GM18868 (cell line): ENCODE measurements around the gene PRPSAP1.

Source experiments
- ATAC-seq: cut with Tn5 transposase; IDR thresholded peaks from one replicate; pipeline ENCODE4 v1.9.1; 2021; ENCODE audit warnings: mild to moderate bottlenecking, moderate library complexity; ENCODE audit not compliant: unreplicated experiment

Gene PRPSAP1, protein sequence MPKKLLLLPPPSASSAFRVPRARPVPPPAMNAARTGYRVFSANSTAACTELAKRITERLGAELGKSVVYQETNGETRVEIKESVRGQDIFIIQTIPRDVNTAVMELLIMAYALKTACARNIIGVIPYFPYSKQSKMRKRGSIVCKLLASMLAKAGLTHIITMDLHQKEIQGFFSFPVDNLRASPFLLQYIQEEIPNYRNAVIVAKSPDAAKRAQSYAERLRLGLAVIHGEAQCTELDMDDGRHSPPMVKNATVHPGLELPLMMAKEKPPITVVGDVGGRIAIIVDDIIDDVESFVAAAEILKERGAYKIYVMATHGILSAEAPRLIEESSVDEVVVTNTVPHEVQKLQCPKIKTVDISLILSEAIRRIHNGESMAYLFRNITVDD

DNA sequence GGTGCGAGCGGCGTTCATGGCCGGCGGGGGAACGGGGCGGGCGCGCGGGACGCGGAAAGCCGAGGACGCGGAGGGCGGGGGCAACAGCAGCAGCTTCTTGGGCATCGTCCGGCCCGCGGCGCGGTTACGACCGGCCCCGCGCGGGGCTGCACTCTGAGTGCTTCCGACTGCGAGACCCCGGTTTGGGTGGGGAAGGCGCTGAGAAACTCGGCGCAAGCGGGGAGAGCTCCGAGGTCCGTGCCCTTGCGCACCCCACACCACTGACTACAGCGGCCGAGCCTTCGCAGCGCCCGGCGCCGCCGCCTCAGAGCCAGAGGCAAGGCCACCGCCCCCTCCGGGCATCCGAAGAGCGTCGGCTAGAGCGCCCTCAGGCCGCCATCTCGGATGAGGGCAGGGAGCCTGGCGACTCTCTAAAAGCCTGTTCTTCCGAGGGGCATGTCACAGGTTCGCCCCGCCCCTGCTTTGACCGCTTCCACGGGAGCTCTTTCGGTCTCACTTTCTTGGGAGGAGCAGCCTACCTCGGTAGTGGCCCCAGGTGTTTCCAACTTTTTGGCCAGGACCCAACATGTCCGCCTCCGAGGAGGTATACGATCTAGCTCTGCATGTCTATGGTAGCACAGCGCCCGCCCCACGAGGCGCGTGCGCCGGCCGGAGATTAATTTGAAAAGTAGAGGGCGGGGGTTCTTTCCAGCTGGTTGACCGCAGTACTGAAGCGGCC lies at the start of gene PRPSAP1:
Gene PRPSAP1, minus strand, starts transcription at position 318 of the 718 bp plus-strand sequence. Its CDS starts 213 bp downstream, at position 105.
- ATAC-seq: peak; percentile 81

DNA sequence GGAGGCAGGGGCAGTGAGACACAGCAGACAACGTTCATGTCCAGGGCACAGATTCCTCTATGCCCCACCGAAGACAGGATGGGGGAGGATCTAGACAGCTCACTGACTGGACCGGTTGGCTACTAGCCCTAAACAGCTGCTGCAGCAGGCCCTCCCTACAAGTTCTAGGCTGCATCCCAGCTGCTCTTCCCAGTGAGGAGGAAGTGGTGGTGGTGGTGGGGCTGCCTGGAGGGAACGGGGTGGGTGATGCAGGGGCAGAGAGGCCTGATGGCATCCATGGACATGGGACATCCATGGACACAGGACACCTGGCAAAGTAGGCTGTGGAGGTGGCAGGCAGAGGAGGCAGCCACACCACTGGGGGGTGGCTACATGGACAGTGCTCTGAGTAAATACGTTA lies 49.0 kb upstream of the PRPSAP1 start:
- ATAC-seq: no peak

DNA sequence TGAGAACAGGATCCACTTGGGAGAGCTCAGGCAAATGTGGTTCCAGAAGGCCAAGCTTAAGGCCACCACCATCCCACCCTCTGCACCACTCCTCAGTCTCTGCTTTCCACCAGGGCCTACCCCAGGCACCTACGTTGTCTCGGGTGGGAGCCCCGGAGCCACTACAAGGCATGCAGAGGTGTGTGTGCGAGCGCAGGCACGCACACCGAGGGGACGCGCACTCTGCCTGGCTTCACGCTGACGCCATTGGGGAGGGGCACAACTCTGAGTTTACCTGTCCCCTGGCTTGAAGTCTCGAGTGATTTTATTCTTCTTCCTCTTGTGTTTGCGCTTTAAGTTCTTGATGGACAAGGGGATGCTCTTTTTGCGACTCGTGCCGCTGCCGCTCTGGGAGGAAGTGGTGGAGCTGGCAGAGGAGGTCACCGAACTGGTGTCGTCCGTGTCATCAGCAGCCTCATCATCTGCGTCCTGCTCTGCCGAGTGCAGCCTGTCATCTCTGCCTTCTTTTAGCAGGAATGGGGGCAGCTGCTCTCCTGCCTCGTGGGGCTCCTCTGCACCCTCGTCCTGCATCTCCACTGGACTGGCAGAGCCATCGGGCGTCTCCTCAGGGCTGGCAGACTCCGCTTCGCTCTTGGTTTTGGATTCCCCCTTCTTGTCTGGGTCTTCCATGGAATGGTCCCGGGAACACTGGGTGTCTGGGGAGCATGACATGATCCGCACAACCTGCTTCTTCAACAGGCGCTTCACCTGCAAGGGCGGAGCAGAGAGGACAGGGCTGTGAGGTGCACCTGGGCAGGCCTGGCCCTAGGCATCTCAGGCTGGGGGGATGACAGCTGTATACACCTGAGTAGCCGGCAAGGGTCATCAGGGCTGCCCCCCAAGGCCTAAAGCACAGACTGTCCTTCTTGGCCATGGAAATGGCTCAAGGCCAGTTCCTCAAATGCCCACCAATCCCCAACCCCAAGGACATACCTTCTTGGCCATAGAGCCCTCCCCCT lies 45.8 kb upstream of the PRPSAP1 start:
- no peak for ATAC-seq

DNA sequence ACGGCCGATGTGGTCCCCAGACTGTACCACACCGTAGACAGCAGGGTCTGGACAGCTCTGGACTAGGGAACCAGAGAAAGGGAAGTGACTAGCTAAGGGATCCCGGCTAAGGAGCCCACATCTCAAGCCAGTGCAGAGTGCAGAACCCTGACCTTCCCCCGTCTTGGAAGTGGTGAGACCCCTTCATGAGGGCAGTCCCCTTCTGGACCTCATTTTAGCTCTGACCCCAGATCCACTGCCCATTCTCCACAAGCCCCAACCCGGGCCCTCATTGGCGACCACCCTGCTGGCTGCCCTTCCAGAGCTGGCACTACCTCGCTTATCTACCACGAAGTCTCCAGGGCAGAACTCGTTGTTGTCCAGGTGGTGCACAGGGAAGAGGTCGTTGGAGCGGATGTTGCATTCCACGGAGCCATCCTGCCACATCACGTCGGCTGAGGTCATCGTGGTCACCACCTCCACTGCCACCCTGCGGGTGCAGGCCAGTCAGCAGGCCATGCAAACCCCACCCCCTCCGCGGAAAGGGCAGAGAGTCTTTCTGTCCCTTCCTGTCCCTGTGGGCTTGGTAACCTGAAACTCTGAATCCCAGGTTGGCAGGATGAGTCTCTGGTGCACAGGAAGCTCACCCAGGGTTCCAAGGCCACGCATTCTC lies 44.9 kb upstream of the PRPSAP1 start:
- no peak for ATAC-seq

DNA sequence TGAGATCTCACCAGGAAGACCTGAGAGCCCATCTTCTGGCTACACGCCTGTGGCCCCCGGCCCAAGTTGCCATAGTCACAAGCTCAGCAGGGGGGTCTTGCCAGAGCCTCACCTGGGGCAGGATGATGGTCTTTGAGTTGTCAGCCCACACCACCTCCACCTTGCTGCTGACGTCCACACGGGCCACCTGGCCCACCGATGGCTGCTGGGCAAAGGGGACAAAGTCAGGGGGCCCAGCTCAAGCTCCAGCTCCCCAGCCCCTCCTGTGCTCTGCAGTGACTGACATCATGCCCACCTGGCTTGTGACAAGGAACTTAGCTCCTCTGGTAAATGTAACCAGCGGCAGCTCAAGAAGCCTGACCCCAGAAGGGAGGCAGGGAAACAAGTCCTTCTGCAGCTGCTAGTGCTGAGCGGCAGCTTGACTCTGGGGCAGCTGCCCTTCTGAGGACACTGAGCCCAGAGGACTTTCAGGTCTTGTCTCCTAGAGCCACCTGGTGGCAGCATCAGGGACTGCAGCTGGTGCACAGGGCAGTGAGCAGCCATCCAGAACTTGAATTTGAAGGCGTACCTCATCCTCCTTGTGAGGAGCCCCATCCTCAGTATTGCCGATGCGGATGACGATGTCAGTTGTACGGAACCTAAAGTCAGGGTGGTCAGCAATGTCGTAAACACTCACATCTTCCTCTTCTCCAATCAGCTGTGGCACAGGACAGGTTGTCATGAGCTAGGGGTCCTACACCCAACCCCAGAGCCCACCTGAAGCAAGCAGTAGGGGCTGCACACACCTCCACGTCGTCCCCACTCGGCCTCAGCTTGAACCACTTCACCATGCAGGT lies 44.2 kb upstream of the PRPSAP1 start:
- ATAC-seq: no peak

DNA sequence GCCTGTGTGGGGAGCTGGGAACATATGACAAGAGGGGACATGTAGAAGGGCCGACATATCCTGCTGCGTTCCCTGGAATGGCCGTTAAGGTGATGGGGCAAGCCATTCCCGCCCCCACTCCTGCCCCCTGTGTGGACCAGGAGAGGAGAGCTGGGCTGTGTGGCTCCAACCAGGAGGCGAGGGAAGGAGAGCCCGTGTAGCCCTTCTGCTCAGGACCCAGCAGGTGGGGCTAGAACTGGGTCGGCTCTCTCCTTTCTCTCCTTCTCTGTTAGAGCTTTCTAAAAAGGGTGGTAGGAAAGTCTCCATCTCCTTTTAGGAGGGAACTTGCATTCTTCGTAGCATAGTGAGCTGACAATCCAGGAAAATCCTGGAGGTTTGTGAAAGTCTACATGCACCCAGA lies 43.5 kb upstream of the PRPSAP1 start:
- no peak for ATAC-seq

DNA sequence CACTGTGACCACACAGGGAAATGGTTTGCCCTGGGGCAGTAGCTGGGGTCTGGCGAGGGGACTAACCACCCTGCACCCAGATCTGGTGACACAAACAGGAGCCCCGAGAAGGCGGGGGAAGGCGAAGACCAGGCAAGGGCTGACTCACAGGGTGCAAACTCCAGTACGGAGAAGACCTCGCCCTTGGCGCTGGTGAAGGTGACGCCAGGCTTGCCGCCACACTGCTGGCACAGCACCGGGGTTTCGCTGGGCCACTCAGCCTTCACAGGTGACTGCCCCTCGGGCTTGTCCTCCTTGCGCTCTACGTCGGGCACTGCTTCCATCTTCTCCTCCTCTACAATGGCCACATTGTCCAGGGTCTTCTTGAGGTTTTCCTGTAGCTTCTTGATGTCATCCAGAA lies 42.3 kb upstream of the PRPSAP1 start:
- ATAC-seq: no peak

DNA sequence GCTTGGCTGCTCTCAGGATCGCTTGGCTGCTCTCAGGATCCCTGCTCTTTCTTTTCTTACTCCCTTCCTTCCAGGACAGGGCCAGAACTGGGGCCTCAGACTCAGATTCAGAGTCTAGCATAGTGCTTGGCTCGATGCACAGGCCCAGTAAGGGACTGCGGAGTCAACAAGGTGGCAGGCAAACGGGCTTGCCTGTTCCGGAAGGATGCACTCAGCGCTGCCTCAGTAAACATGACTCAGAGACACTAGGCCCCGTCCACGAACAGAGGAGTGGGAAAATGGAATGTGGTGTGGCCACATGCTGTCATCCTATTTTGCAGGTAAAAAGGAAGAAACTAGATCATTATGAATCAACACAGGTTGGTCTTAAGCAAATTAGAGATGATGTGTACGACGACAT lies 40.5 kb upstream of the PRPSAP1 start:
- no peak for ATAC-seq

DNA sequence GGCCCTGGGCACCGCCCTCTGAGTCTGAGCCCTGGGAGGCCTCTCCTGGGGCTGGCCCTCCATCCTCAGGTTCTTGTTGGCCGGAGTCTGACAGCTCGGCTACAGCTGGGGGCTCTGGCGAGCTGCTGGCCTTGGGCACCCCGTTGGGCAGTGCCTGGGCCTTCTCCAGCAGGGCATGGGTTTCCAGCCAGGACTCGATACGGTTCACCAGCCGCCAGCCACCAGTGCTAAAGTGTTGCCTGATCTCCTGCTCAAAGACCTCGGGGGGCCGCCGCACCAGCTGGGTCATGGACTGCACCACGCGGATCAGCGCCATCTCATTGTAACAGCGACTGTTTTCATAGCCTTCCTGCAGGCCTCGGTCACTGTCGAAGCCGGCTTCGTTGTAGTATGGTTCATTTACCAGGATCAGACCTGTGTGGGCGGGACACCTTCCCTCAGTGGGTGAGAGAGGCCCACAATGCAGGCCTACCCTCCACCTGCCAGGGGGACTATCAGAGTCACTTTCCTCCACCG lies 37.5 kb upstream of the PRPSAP1 start:
- ATAC-seq: no peak

DNA sequence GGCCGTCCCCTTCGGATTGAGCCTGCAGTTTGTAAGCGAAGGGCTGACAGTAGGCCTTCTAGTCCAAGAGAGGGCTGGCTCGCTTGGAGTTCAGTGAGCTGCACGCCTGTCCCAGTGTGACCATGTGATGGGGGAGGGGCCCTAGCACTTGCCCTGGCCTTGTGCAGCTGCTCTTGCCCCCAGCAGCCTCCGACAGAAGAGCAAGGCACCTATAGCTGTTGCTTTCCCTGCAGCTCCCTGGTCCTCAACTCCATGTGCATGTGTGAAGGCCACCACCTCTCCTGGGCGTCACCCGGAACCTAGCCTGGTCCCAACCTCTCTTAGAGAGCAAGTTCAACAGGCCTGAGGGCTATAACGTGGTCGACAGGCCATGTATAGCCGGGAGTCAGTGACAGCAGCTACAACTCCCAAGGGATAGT lies 36.3 kb upstream of the PRPSAP1 start:
- ATAC-seq: no peak

DNA sequence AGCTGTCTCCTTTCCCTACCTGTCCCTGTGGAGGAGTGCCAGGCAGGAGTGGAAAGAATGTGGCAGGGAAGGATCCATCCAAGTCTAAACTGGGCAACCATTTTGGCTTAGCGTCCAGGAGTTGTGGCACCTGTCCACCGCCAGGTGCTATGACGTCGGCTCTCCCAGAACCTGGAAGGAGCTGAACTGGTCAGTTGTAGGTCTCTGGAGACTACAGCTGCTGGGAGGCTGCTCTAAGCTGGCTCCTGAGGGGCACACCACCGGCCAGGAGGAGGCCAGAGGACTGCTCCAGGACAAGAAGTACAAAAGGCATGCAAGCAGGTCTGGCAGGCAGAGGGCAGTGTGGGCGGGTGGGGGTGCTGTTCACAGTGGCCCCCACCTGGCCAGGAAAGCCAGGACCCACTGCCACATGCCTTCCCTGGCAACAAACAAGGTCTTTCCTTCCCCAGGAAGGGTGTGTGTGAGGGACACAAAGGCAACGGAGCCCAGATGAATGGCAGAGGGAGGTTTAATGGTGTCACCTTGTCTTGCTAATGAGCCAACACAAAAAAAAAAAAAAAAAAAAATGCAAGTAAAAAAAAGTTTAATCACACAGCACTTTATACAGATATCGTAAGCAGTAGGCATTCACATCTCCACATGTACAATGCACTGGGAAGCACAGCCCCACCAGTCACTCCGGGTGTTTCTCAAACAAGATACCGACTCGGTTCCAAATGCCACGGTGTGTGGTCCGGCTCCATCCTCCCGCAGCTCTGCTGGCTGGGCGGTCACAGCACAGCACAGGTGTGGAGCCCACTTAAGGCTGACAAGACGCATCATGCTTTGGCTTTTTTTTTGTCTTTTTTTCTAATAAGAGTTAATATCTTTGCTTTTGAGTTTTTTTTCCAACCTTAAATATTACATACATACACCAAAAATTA lies 35.5 kb upstream of the PRPSAP1 start:
- ATAC-seq: no peak

DNA sequence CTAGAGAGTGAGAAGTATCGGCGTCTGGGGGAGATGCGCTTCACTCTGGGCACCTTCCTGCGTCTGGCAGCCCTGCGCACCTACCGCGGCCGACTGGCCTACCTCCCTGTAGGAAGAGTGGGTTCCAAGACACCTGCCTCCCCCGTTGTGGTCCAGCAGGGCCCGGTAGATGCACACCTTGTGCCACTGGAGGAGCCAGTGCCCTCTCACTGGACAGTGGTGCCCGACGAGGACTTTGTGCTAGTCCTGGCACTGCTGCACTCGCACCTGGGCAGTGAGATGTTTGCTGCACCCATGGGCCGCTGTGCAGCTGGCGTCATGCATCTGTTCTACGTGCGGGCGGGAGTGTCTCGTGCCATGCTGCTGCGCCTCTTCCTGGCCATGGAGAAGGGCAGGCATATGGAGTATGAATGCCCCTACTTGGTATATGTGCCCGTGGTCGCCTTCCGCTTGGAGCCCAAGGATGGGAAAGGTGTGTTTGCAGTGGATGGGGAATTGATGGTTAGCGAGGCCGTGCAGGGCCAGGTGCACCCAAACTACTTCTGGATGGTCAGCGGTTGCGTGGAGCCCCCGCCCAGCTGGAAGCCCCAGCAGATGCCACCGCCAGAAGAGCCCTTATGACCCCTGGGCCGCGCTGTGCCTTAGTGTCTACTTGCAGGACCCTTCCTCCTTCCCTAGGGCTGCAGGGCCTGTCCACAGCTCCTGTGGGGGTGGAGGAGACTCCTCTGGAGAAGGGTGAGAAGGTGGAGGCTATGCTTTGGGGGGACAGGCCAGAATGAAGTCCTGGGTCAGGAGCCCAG lies 33.5 kb upstream of the PRPSAP1 start:
- ATAC-seq: no peak

DNA sequence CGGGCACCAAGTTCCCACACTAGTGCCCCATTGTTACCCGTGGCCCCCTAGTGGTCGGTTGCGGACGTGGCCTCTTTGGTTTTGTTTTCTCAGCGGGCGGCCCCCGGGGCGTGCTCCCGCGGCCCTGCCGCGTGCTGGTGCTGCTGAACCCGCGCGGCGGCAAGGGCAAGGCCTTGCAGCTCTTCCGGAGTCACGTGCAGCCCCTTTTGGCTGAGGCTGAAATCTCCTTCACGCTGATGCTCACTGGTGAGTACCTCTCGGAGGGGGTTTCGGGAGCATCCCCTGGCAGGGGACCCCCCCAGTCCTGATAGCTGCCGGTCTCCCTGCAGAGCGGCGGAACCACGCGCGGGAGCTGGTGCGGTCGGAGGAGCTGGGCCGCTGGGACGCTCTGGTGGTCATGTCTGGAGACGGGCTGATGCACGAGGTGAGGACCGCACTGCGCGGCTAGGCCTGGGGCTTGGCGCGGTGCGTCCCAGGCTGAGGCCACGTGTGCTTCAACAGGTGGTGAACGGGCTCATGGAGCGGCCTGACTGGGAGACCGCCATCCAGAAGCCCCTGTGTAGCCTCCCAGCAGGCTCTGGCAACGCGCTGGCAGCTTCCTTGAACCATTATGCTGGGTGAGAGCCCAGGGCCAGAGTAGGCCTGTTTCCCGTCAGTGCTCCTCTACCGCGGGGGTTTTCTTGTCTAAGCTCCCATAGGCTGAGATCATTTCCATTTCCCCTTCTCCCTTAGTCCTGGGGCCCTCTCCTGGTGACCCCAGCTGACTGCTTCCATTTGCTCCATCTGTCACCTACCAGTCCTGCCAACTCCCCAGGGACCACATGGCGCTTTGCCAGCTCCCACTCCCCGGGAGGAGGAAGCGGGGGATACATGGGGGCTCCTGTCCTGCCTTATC lies 32.4 kb upstream of the PRPSAP1 start:
- ATAC-seq: peak; percentile 35

DNA sequence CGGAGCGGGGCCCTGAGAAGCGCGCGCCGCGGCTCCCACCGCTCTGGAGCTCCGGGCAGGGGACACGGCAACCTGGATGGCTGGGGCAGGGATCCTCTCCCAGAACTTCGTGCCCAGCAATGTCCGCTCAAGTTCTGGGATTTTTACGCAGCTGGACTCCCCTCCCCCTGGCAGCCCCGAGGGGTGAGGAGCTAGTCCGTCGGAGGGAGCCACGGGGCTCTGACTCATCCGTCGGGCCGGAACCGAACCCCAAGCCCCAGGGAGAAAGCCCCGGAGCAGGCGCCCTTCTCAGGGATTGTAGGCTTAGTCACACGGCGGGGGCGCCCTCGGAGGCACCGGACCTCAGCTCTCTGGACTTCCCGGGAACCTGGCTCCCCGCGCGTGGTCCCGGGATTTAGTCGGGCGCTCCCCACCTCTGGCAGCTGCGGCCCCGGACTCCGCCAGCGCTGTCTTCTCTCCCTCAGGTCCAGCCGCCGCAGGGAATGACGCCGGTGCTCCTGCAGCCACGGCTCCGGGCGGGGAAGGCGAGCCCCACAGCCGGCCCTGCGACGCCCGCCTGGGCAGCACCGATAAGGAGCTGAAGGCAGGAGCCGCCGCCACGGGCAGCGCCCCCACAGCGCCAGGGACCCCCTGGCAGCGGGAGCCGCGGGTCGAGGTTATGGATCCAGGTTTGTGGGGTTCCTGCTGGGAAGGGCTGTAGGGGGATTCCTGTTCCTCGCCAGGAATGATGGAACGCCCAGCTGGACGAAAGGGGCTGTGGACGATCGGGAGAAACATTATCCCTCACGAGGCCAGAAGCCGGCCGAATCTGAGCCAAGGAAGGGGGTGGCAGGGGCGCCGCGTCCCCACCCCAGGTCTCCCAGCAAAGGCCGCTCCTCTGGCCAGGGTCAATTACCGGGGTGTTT lies 31.5 kb upstream of the PRPSAP1 start:
- no peak for ATAC-seq

DNA sequence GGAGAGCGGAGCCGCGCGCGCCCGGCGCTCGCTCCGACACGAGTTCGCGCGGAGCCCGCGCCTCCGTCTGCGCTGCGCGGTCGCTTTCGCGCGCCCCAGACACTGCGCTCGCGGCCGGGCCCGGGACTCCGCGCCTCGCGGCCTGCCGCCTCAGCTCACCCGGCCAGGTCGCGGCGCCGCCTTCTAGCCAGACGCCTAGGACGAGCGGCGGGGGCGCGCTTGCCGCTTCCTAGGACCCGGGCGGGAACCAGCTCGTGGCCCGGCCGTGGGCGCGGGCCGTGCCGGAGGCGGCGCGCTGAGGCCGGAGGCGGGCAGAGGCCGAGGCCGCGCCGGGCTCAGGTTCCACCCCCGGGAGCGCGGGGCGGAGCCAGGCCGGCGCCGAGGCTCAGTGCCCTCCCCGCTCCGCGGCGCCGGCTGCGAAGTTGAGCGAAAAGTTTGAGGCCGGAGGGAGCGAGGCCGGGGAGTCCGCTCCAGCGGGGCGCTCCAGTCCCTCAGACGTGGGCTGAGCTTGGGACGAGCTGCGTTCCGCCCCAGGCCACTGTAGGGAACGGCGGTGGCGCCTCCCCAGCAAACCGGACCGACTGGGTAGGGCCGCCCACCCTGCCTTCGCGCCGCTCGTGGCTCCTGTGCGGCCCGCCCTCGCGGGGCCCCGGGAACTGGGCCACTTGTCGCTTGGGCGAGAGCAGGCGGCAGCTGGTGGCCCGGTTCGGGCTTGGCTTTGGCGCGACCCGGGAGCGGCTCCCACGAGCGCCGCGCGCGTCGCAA lies 30.7 kb upstream of the PRPSAP1 start, which contains the start of gene SPHK1:
Gene SPHK1, plus strand, starts transcription at position 388 of the 765 bp plus-strand sequence. CDS start 1,036 bp downstream, outside the sequence.
- ATAC-seq: peak; percentile 63
